ENCODE data around the gene INPP5K.

- TF ChIP-seq CTCF (conservative IDR thresholded peaks at IDR 0.05; ENCODE audit: low read depth, low read length) (no peak), EZH2 (IDR thresholded peaks at IDR 0.05; ENCODE audit: borderline replicate concordance, low read depth, low read length, poor library complexity, severe bottlenecking) (no peak)
Measured at GRCh38 chr17:1461198-1461944, 55.0 kb downstream of the INPP5K start.

Data from A673 (cell line).